ENCODE measurements around the gene KRTAP22-2. TPM values are rescaled to one million over a fixed set of nuclear protein-coding genes. Genes with fewer than 3 reads are reported as not detected.

Gene KRTAP22-2
- total RNA-seq, 3 donors from 2014 or later (not counting 1 experiment from before 2014, with no cell fraction given), result not detected

- H3K9me3 Mint-ChIP-seq, result peaks cover 10 to 12% of the 10 kb centered on the region in 2 donors
- ATAC-seq (no peak), DNase-seq (no peak)
- WGBS (ENCODE audit: insufficient coverage), result 67% methylated on average over 1 of the region's 1 CpG
- Histone ChIP-seq H3K27me3 (ENCODE audit: control insufficient read depth, insufficient read depth, low read length) (no peaks in the 10 kb centered on the region), H3K4me3 (ENCODE audit: low read length) (no peak within 1 kb of the TSS), H3K9me3 (ENCODE audit: control insufficient read depth, insufficient read depth, low read length) (no peaks in the 10 kb centered on the region), H3K27ac (ENCODE audit: low read length) (no peak within 1 kb of the TSS), H3K36me3 (ENCODE audit: control insufficient read depth, insufficient read depth, low read length) (no peaks in the 10 kb centered on the region), H3K4me1 (ENCODE audit: control insufficient read depth, insufficient read depth, low read length) (no peaks in the 10 kb centered on the region)
- H3K27ac Mint-ChIP-seq, result no peak within 1 kb of the TSS
- no peak within 1 kb of the TSS for H3K4me3 Mint-ChIP-seq
- no peaks in the 10 kb centered on the region for H3K27me3 Mint-ChIP-seq (ENCODE audit: low read depth in 2 of 2)
- no peak for TF ChIP-seq CTCF (IDR thresholded peaks at IDR 0.05)
- intact Hi-C loops (cut with micrococcal nuclease), result no loop called here
- H3K36me3 Mint-ChIP-seq, result no peaks in the 10 kb centered on the region
- no peaks in the 10 kb centered on the region for H3K4me1 Mint-ChIP-seq
Measured at GRCh38 chr21:30541764-30542163, 48.4 kb downstream of the KRTAP22-2 start, which contains the start of gene KRTAP19-6. KRTAP19-6 (minus strand) TSS chr21:30541864; CDS start chr21:30541833, 31 bp downstream.

Other genes starting within 250 kb of the KRTAP22-2 start
- not detected for gene KRTAP23-1, start 241.8 kb downstream of the KRTAP22-2 start, total RNA-seq
- gene KRTAP13-2, start 218.1 kb downstream of the KRTAP22-2 start, total RNA-seq, result not detected
- not detected for gene KRTAP13-1, start 194.4 kb downstream of the KRTAP22-2 start, total RNA-seq
- gene KRTAP13-3, start 164.5 kb downstream of the KRTAP22-2 start, total RNA-seq, result not detected
- not detected for gene KRTAP13-4, start 160.2 kb downstream of the KRTAP22-2 start, total RNA-seq
- not detected for gene KRTAP15-1, start 150.1 kb downstream of the KRTAP22-2 start, total RNA-seq
- gene KRTAP19-1, start 110.0 kb downstream of the KRTAP22-2 start, total RNA-seq, result not detected
- gene KRTAP19-2, start 103.0 kb downstream of the KRTAP22-2 start, total RNA-seq, result not detected
- gene KRTAP19-3, start 98.4 kb downstream of the KRTAP22-2 start, total RNA-seq, result not detected
- gene KRTAP19-4, start 93.2 kb downstream of the KRTAP22-2 start, total RNA-seq, result not detected
- gene KRTAP19-5, start 88.3 kb downstream of the KRTAP22-2 start, total RNA-seq, result not detected
- gene KRTAP19-6, start 48.5 kb downstream of the KRTAP22-2 start, total RNA-seq, result not detected
- not detected for gene KRTAP19-7, start 29.1 kb downstream of the KRTAP22-2 start, total RNA-seq
- gene KRTAP6-3, start 2.0 kb upstream of the KRTAP22-2 start, total RNA-seq, result not detected
- gene KRTAP6-2, start 8.5 kb upstream of the KRTAP22-2 start, total RNA-seq, result not detected
- not detected for gene KRTAP22-1, start 10.7 kb upstream of the KRTAP22-2 start, total RNA-seq
- not detected for gene KRTAP6-1, start 23.5 kb upstream of the KRTAP22-2 start, total RNA-seq
- gene KRTAP20-1, start 26.0 kb upstream of the KRTAP22-2 start, total RNA-seq, result not detected
- not detected for gene KRTAP20-4, start 30.2 kb upstream of the KRTAP22-2 start, total RNA-seq
- gene KRTAP20-2, start 44.8 kb upstream of the KRTAP22-2 start, total RNA-seq, result not detected
- gene KRTAP20-3, start 52.5 kb upstream of the KRTAP22-2 start, total RNA-seq, result not detected
- not detected for gene KRTAP21-3, start 128.4 kb upstream of the KRTAP22-2 start, total RNA-seq
- not detected for gene KRTAP21-2, start 156.9 kb upstream of the KRTAP22-2 start, total RNA-seq
- gene KRTAP21-1, start 165.0 kb upstream of the KRTAP22-2 start, total RNA-seq, result not detected
- gene KRTAP8-1, start 222.9 kb upstream of the KRTAP22-2 start, total RNA-seq, result not detected
- not detected for gene KRTAP7-1, start 239.4 kb upstream of the KRTAP22-2 start, total RNA-seq